Measurements from ENCODE around the gene UGT1A7.
"Not testable (repeated sequence)": the region's sequence is repeated elsewhere in the genome, so short reads cannot be mapped to it uniquely, and the experiment has no call there.

The UGT1A7 gene

GRCh38 chr2:233718552-233718951 is 36.9 kb downstream of the UGT1A7 start, which contains the start of gene UGT1A4:
Gene UGT1A4 (plus strand): TSS chr2:233718736. CDS start chr2:233718821, 85 bp downstream.
- DNase-seq = no peak

GRCh38 chr2:233728723-233729301 is 47.1 kb downstream of the UGT1A7 start, which contains the start of gene UGT1A3:
Gene UGT1A3 (plus strand): TSS chr2:233729042. CDS start chr2:233729127, 85 bp downstream.
- no peak for DNase-seq

- not testable (repeated sequence) for DNase-seq
These were observed 55.4 kb downstream of the UGT1A7 start for GRCh38 chr2:233736868-233737653.

GRCh38 chr2:233740870-233741269 is 59.2 kb downstream of the UGT1A7 start:
- no peak for DNase-seq

GRCh38 chr2:233743464-233744259 is 62.0 kb downstream of the UGT1A7 start:
- DNase-seq = no peak

- no peak for DNase-seq
These were observed 63.5 kb downstream of the UGT1A7 start for GRCh38 chr2:233745073-233745755.

- not testable (repeated sequence) for DNase-seq
These were observed 64.1 kb downstream of the UGT1A7 start for GRCh38 chr2:233745838-233746237.

- no peak for DNase-seq
These were observed 65.0 kb downstream of the UGT1A7 start for GRCh38 chr2:233746475-233747282.

GRCh38 chr2:233747283-233747544 is 65.5 kb downstream of the UGT1A7 start:
- DNase-seq = no peak

GRCh38 chr2:233750689-233751088 is 69.0 kb downstream of the UGT1A7 start:
- not testable (repeated sequence) for DNase-seq

- not testable (repeated sequence) for DNase-seq
These were observed 69.7 kb downstream of the UGT1A7 start for GRCh38 chr2:233751212-233752009.

GRCh38 chr2:233754872-233755611 is 73.3 kb downstream of the UGT1A7 start:
- no peak for DNase-seq

GRCh38 chr2:233756429-233757081 is 74.9 kb downstream of the UGT1A7 start:
- DNase-seq = no peak

- no peak for DNase-seq
These were observed 76.4 kb downstream of the UGT1A7 start for GRCh38 chr2:233758141-233758540.

- no peak for DNase-seq
These were observed 77.1 kb downstream of the UGT1A7 start for GRCh38 chr2:233758849-233759248.

GRCh38 chr2:233760043-233760442 is 78.3 kb downstream of the UGT1A7 start, which contains the start of gene UGT1A1:
Gene UGT1A1 (plus strand): TSS chr2:233760270. CDS start chr2:233760288, 18 bp downstream.
- no peak for DNase-seq

- no peak for DNase-seq
These were observed 79.5 kb downstream of the UGT1A7 start for GRCh38 chr2:233761040-233761769.

GRCh38 chr2:233764264-233764663 is 82.6 kb downstream of the UGT1A7 start:
- no peak for DNase-seq

GRCh38 chr2:233764761-233765160 is 83.1 kb downstream of the UGT1A7 start:
- DNase-seq = no peak
